NOMO-1 (cell line): ENCODE results near the gene MYH7.
"Not testable (repeated sequence)": the region's sequence is repeated elsewhere in the genome, so short reads cannot be mapped to it uniquely, and the experiment has no call there.

Experiments
- DNase-seq, 2 experiments: peaks; one replicate each; lab custom pipeline; 2025; ENCODE audit not compliant: unreplicated experiment in 2 of 2; lab: John Stamatoyannopoulos, UW

Gene MYH7

DNA sequence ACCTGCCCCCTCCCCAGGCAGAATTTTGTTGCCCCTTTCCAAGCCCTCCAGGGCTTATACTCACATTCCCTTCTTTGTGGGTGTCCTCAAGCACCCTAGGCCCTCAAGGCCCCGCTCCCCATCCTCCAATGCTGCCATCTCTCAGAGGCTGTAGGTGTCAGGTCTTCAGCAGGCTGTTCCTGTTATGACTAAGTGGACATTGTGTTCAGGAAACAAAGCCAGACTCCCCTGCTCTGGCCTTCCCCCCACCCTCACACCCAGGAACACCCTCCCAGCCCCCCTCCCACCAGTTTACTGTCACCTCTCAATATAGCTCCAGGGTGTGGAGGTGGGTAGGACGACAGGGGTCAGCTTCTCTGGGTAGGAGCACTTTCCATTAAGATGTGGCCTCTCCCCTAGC lies 26.0 kb downstream of the MYH7 start:
- no peak for DNase-seq

DNA sequence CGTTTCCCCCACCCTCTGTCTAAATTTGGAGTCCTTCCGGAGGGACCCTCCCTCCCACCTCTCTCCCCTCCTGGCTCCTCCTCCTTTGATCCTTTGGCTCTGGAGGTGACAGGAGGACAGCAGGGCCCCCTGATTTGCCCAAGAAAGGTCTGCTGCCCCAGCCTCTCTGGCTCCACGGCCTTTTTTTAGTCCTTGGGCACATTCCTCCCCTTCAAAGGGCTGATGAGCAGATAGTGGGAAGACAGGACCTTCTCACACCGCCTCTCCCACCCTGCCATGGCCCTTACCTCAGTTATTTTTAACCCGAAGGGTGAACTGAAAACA lies 27.2 kb downstream of the MYH7 start:
- no peak for DNase-seq

DNA sequence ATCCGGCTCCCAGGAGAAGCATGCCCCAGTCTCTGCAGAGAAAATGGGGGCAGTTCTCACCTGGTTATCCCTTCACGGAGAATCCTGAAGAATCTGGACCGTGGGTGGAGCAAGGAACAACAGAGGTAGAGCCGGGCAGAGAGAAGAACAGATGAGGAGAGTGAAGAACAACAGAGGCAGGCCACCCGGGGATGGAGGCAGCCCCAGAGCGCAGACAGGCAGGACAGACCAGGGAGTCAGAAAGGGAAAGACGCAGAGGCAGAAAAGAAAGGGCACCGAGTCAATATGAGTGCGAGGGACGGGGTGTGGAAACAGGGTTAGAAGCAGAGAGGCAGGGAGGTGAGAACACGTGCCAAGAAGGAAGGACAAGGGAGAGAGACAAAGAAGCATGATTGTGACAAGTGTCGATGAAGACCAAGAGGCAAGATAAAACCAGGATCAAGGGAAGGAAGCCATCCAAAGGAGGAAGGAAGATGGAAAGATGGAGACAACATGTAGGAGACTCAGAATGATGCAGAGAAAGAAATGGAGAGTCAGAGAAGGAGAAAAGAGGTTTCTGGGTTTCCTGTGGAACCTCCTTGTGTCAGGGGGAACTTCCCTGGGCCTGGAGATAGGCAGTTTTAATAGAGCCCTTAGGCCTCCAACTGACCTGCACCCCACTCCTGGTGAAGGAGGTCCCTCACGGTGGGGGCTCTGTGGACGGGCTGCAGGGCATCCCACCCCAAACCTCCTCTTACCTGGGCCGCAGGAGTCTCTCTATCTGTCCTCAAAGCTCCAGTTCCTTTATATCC lies 27.7 kb downstream of the MYH7 start, which contains the start of gene MYH6:
Gene MYH6 (minus strand): TSS at position 758 of the 791 bp plus-strand sequence. CDS start 1,050 bp downstream, outside the sequence.
- DNase-seq = no peak

DNA sequence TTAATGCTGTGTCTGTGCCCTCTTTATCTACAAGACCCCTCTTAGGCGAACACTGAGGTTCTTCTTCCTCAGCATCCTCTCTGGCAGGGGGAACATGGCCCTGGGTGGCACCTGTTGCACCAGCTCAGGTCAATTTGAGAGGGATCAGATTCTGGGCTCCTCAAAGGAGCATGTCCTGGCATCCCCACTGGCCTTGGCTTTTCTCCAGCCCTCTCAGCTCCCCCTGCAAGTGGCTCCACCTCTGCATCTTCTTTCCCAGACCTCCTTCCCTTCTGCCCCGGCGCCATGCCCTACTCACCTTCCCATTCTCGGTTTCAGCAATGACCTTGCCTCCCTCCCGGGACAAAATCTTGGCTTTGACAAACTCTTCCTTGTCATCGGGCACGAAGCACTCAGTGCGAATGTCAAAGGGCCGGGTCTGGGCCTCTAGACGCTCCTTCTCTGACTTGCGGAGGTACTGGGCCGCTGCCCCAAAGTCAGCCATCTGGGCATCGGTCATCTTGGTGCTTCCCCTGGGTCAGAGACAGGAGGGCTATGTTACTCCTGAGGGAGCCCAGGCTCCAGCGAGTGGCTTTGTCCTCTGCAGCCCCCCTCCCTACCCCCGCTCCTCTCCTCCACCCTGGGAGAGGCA lies 28.6 kb downstream of the MYH7 start:
- no peak for DNase-seq

DNA sequence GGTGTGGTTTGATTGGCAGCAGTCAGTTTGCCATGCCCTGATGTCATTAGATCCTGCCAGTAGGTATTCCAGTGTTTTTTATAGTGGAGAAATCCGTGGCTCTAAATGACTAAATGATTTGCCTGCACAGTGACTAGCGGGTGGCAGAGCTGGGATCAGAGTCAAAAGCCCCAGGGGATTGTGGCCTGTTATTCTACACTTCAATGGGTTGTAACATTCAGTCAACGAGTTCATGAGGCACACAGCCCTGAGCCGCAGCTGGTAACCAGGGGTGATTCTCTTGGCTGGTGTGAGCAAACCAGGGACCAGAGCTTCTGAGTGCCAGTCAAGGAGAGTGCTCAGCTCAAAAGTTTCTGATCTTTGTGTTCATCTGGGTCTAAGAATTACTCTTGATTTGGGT lies 29.2 kb downstream of the MYH7 start:
- no peak for DNase-seq

DNA sequence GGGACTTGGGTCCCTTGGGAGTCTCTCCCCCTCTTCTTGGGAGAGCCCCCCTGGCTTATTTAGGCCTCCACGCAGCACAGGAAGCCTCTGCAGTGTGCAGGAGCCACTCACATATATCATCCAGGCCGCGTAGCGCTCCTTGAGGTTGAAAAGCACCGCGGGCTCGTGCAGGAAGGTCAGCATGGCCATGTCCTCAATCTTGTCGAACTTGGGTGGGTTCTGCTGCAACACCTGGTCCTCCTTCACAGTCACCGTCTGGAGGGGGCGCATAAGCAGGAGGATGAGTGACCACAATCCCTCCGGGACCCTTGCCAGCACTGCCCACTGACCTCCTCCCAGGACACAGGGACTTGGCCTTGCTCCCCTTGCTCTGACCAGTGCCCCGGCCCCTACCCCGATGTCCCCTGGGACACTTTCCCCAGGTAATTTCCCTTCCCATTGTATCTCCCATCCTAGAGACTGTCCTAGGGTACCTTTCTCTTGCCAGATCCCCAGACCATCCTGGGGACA lies 29.9 kb downstream of the MYH7 start:
- no peak for DNase-seq

DNA sequence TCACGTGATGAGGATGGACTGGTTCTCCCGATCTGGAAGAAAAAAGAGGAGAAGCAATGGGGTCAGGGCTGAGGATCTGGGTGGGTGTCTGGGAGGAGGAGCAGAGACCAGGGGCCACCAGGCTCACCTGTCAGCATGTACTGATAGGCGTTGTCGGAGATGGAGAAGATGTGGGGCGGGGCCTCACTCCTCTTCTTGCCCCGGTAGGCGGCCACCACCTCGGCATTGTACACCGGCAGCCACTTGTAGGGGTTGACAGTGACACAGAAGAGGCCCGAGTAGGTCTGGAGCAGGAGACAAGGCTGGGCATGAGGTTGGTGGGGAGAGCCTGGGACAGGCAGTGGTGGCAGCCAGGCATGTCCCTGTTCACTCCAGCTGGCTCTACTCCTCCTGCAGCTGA lies 30.4 kb downstream of the MYH7 start:
- DNase-seq = no peak

DNA sequence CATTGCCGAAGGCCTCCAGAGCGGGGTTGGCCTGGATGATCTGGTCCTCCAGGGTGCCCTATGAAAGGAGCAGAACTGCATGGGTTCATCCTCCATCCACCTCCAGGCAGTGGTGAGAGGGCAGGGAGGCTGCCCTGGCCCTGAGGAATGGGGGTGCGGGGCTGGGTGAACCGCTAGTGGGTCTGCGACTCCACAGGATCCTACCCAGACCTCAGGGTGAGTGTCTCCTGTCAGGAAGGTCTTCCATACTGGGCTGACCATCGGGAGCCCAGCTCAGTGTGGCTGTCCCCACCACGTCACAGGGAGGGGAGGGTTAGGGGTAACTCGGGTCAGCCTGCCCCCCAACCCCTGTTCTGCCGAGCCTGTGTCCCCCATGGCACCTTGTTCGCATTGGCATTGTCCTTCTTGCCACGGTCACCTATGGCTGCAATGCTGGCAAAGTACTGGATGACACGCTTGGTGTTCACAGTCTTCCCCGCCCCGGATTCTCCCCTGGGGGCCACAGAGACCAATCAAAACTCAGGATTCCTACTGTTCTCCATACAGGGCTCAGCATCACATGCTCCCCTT lies 31.0 kb downstream of the MYH7 start:
- DNase-seq = no peak

DNA sequence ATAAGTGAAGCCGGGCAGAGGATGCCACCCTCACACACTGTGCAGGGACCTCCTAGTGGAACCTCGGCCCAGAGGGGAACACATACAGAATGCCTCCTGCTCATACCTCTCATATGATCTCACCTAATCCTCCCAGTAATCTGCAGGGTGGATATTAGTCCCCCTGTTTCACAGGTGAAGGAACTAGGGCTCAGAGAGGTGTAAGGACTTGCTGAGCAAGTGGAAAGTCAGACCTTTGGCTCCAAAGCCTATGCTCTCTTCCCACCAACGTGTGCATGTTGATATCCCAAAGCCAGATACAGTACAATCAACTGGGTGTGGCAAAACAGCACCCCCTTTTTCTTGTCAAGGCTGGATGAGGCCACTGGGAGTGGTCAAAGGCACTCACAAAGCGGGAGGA lies 31.6 kb downstream of the MYH7 start:
- DNase-seq = no peak

DNA sequence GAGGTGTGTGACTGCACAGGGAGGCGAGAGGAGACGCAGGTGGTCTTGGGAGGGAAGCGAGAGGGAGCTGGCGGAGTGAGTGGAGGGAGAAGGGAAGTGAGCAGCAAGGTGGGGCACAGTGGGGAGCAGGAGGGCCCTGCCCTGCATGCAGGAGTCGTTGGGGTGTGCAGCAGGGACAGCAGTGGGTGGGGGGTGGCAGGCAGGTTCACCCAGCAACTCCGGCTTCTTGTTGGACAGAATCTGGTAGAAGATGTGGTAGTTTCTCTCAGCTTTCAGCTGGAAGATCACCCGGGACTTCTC lies 32.4 kb downstream of the MYH7 start:
- DNase-seq = no peak

DNA sequence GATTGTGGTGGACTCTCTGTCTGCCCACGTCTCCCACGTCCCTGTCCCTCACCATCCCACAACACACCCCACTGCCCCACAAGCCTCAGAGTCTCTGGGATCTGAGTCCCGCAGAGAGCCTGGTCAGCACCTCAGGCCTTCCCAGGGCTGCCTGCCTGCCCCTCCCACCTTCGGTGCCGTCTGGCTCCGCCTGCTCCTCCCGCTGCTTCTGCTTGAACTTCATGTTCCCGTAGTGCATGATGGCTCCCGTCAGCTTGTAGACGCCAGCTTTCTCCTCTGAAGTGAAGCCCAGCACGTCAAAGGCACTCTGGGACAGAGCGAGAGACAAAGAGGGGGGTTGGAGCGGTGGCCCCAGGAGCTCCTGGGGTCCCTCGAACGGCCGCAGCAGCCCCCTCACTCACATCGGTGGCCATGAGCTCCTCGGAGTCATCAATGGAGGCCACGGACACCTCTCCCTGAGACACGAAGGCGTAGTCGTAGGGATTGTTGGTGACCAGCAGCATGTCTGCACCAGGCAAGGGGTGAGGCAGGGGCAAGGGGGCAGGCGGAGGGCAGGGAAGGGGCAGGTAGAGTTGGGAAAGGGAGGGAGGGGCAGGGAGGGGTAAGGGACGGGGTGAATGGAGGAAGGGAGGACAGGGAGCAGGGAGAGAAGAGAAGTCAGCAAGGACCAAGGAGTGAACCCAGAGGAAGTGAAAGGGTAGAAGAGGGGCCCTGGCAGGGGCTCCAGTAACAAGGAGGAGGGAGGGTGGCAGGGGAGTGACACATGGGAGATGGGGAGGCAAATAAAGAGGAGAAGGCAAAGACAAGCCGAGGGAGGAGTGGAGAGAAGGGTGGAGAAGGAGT lies 32.9 kb downstream of the MYH7 start:
- peak; percentile 6 to 31 for DNase-seq

DNA sequence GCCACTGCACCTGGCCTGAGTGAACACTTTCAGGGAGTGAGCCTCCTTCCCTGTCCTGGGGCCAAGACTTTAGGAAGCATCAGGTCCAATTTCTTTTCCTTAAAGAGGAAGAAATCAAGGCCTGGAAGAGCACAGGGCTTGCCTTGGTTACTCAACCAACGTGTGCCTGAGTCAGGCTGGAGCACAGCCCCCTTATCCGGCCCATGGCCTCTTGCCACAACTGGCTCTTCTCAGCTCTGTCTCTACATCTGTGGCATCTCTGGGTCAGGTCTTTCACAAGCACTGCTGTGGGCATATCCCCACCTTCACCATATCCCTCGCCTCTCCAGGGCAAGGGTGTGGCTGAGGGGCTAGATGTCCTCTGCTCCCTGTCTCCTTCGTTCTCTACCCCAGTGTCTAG lies 34.2 kb downstream of the MYH7 start:
- peak in 1 of 2 experiments; percentile 21 for DNase-seq

DNA sequence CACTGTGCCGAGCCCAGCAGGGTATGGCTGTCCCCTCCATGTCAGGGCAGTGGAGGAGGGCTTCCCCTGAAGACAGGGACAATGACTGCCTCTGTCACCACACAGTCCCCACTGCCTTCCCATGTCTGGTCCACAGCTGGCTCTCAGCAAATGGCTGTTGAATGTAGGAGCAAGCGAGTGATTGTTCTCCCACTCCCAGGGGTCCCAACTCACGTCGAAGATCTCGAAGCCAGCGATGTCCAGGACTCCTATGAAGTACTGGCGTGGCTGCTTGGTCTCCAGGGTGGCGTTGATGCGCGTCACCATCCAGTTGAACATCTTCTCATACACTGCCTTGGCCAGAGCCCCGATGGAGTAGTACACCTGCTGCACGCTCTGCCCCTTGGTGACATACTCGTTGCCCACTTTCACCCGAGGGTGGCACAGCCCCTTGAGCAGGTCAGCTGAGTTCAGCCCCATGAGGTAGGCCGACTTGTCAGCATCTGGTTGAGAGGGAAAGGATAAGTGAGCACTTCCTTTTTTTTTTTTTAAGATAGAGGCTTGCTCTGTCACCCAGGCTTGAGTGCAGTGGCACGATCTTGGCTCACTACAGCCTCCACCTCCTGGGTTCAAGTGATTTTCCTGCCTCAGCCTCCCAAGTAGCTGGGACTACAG lies 34.8 kb downstream of the MYH7 start:
- DNase-seq = peak in 1 of 2 experiments; percentile 3

DNA sequence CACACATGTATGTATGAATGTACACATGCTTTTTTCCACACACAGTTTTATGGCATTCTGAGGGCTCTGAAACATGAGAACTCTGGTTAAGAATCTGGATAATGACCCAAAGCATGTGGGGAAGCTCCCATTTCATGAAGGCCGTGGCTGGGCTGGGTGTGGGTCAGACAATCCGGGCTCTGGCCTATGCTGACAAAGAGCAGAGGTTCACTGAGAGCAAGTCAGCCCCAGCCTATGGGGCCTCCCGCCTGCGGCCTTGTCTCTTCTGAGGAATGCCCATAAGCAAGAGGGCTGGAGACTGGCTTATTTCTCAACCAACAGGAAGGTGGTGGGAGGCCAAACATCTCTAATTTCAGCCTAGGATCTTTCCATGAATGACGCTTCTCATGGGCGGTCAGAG lies 35.9 kb downstream of the MYH7 start:
- no peak for DNase-seq

DNA sequence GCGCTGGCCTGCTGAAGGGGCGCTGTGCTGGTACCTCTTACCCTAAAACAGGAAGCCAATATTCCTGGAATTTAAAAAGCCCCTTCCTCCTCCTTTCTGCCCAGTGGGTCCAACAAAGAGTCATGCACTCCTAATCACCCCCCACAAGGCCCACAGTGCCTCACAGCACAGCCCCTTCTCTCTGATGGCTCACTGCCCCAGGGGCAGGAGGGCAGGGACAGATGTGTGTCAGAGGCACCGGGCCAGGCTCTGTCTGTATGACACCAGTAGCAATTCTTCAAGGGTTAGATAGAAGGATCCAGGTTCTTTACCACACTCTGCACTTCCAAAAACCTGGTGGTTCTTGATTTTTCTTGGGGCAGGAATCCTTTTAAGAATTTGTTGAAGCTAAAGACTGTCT lies 36.3 kb downstream of the MYH7 start:
- no peak for DNase-seq

DNA sequence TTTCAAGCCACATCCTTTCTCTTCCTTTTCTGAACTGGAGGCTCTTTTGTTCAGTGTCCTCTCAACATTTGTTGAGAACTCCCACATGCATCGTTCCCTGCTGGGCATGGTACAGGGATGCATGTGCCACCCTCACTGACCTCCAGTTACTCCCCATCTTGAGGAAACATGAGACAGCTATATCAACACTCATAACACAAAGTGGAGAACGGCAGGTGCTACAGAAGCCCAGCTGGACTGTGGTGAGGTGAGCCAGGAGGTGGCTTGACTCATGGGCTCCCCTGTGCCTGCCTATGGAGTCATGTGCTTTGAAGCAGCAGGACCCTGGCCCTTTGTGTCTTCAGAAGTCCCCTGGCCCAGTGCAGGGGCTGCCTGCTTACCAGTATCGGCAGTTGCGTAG lies 37.1 kb downstream of the MYH7 start:
- DNase-seq = no peak

DNA sequence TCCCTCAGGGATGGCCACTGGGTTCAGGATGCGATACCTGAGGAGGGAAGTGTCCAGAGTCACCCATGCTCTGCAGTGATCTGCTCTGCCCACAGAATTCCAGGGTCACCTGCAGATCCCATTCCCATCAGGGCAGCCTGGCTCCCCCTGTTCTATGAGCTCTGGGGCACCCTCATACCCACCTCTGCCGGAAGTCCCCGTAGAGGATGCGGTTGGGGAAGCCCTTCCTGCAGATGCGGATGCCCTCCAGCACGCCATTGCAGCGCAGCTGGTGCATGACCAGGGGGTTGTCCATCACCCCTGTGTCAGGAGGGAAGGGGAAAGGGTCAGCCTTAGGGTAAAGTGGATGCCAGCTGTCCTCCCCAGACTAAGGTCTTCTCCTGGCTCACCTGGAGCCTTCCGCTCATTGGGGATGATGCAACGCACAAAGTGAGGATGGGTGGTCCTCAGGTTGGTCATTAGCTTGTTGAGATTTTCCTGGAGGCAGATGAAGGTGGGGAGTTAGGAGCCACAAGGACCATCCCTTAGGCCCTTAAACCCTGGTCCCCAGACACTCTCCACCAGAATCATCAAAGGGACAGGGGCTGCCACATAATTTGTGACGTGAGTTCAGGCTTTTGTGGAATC lies 38.6 kb downstream of the MYH7 start:
- DNase-seq = no peak

DNA sequence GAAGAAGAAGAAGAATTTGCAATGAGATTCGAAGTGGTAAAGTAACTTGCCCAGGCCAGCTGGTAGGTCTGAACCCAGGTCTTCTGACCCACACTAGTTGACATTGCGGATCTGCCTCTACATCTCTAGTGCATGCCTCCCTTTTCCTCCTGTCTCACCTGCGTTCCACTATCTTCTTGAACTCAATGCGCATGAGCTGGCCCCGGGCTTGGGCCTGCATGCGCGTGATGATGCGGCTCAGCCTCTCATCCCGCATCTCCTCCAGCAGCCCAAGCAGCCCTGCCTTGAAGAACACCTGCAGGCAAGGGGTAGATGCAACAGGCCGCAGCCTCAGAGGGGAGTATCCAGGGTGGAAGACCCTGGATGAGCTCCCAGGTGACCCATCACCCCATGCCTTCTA lies 39.3 kb downstream of the MYH7 start:
- DNase-seq = no peak

DNA sequence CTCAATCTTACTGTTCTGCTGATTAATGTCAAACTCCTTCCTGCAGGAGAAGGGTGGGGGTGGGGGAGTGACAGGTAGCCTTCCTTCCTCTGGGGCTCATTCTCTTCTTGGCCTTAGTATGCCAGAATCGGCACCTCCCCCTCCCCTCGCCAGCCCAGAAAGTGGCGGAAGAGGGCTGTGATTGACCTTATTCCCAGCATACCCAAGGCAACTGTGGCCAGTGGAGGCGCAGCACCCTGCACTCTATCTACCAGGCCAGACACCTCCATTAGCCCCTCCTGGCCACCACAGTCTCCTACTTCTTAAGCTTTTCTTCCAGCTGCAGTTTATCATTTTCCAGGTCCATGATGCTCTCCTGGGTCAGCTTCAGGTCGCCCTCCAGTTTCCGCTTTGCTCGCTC lies 42.8 kb downstream of the MYH7 start:
- DNase-seq = no peak

DNA sequence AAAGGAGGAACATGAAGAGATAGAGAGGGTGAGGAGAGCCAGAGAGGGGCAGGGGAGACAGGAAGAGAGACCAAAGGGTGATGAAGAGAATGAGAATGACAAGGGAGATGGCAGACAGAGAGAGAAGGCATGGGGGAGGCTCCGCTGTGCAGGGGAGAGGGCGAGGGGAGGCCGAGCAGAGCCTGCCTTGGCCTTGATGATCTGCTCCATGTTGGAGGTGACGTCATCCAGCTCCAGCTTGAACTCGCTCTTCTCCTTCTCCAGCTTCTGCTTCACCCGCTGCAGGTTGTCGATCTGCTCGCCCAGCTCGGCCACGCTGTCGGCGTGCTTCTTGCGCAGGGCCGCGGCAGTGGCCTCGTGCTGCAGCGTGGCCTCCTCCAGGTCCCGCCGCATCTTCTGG lies 45.6 kb downstream of the MYH7 start:
- DNase-seq = not testable (repeated sequence)
